ENCODE measurements around the gene NKG7.
"Not testable (repeated sequence)": the region's sequence is repeated elsewhere in the genome, so short reads cannot be mapped to it uniquely, and the experiment has no call there.

NKG7 gene, protein sequence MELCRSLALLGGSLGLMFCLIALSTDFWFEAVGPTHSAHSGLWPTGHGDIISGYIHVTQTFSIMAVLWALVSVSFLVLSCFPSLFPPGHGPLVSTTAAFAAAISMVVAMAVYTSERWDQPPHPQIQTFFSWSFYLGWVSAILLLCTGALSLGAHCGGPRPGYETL

DNA sequence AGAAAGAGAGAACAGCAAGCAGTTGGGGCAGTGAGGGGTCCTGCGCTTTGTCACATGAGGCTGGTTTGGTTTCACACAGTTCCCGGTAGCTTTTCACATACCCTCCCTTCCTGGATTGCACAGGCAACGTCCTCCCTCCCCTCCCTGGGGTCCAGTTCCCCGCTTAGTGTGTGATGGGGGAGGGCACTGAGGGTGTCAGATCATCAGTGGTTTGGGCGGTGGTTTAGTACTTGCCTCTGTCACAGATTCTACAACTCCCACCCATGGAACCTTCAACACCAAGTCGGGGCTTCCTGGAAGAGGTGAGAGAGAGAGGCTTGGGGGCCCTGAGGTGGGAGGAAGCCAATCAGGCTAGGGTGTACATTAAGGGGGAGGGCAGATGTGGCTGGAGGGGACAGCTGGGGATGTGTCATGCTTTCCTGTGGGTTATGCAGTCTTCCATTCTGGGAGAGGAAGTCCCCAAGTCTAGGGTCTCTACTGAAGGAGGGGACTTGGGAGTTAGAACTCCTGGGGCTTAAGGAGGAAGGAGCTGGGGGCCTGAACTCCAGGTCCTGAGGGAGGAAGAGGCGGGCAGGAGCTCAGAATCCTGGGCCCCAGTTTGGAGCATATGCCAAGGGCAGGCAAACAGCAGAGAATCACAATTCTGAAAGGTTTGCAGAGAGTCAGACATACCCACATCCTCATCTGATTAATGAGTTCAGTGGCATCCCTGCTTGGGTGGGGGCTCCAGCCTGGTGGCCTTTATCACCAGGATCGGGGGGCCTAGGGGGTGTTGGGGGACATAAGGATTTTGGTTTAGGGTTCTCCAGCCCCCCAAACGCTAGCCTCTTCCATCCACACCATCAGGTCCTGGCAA, at the start of gene NKG7:
TSS of gene NKG7 (minus strand) at position 6 of the 856 bp plus-strand sequence. CDS start 119 bp downstream, outside the sequence.
- no peak for DNase-seq

DNA sequence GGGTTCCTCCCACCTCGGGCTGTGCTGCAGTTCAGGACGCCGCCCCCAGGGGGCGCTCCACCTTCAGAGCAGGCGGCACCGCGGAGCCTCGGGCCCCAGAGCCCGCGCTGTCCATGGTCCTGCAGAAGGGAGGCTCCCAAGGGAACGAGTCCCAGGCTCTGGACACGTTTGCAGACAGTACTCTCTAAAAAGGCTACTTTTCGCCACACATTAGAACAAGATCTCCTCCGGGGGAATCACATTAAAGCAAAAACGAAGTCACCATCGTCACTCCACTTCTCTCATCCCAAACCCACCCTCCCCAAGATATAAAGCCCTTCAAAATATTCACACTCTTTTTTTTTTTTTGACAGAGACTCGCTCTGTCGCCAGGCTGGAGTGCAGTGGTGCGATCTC, 49.6 kb upstream of the NKG7 start:
- DNase-seq: no peak

- no peak for DNase-seq
Observed at GRCh38 chr19:51421229-51422052, 49.0 kb upstream of the NKG7 start.

- not testable (repeated sequence) for DNase-seq
Observed at GRCh38 chr19:51420511-51420910, 48.1 kb upstream of the NKG7 start.

DNA sequence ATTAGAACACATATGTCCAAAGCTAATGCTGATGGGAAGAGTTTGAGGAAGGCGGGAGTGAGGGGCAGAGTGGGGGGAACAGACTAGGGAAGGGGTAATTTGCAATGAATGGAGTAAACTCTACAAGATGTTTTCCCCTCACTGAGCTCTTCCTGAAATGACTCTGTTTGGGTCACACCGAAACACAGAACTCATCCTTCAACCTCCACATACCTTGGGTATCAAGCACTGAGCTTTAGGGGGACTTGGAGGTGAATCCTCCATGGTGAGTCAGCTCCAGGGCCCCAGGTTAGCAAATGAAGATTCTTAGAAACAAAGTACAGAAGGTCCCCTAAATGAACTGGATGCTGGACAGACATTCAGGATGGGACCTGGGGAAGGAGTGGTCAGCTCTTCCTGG, 46.3 kb upstream of the NKG7 start:
- no peak for DNase-seq

DNA sequence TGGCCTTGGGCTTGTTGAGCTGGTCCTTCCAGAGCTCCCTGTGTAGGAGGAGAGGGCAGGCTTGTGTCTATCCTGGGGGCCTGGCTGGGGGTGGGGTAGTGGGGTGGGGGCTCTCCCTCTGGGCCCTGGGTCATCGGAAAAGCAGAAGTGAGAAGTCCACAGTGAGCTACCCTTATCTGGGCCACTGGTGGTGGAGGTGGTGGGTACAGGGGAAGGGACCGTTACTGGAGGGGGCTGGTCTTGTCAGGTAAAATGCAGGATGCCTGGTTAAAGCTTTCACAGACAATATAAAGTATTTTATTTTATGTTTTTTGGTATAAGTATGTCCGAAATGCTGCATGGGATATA, 45.3 kb upstream of the NKG7 start:
- DNase-seq: no peak

DNA sequence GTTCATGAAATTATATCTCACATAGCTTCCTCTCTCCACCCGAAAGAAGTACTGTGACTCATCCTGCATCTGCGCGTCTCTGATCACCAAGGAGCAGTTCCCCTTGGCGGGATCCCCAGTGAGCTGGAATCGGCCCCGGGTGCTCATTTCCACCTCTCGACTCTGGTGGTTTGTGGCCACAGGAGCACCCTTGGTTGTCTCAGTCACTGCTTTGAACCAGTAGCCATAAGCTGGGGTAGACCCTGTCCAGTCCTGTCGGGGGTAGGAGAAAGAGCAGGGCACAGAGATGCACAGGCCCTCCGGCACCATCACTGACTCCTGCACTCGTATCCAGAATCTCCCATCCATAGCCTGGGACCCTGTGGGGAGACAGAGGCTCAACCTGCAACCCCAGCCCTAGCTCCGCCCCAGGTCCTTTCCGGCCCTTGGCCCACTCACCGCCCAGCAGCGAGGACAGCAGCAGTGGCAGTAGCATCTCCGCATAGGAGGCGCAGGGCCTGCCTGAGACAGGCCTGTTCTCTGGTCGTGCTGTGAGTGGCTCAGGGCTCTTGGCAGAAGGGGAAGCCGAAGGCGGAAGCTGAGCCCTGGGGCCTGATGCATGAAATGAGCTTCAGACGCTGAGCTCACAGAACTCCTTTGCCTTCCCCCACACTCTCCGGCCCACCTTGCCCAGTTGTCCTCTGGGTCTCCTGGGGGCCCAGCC, 44.8 kb upstream of the NKG7 start, which contains the start of gene SIGLEC10:
TSS of gene SIGLEC10 (minus strand) at position 536 of the 703 bp plus-strand sequence. CDS start at position 475, 61 bp downstream.
- no peak for DNase-seq

DNA sequence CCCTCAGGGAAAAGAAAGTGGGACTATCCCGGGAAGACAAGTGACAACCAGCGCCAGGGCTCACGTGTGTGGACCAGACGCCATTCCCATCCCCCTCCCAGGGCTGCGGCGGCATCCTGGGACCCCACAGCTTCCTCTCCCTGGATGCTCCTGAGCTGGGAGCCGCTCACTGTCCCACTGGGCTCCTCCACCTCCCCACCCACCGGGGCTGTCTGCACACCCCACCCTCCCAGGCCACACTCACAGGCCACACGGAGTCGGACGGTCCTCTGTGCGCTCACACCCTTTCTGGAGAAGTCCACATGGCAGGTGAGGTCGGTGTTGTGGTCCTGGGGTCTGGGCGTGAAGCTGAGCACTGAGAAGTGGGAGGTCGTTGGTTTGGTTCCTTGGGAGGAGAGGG, 44.0 kb upstream of the NKG7 start:
- not testable (repeated sequence) for DNase-seq

DNA sequence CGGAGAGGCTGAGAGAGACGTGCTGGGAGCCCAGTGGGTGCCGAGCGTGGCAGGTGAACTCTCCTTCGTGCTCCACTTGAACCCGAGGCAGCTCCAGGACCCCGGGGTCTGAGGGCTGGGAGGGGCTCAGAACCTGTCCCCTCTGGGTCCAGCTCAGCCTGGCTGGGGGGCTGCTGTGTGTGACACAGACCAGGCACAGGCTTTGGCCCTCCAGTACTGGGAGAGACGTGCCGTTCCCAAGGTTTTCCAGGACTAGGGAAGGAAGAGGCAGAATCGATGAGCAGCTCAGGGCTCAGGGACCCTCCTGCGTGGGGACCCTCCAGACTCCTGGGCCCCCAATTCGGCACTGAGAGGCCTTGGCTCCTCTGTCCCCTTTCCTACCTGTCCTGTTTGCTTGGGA, 42.7 kb upstream of the NKG7 start:
- no peak for DNase-seq

DNA sequence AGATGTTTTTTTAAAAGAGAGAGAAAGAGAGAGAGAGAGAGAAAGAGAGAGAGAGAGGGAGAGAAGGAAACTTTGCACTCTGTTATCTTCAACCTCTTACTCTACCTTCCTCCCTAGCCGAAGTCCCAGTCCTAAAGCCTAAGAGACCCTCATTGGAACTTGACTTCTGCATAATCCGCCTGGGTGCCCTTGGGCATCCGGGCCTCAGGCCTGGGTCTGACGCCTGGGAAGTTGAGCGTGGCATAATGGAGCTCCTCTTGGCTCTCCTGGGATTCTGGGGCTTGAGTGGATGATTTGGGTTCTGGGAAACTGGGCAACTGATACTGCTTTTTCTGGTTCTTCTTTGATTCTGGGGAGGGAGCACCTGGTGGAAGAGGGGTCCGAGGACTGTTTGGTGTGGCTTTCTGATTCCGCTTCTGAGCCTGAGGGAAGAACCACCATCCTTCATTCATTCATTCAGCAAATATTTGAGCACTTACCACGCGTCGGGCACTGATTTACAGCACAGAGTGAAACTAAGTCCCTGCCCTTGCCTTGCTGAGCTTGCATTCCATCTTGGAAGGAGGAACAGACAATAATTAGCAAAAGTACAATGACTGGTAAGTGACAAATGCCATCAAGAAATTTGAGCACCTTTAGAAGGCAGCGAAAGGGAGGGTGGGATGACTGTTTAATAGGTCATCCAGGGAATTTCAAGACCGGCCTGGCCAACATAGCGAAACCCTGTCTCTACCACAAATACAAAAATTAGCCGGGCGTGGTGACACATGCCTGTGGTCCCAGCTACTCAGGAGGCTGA, 38.7 kb upstream of the NKG7 start:
- DNase-seq: no peak

- DNase-seq: no peak
Observed at GRCh38 chr19:51407511-51408131, 35.2 kb upstream of the NKG7 start.

DNA sequence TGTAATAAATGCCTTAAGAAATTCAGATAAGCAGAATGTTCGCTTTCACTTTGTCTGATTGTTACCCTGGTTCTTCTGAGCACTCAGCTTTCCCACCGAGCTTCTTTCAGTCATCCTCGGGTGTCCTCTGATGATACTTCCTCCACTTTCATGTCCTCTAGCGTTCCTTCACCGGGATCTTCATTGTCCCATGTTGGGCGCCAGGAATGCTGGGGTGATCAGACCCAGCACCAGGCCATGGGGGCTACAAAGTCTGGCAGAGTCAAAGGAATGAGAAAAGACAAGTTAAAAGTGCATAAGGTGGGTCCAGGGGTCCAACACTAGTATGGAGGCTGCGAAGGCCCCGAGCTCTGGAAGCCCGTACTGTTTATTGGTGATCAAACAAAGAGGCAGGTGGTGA, 29.7 kb upstream of the NKG7 start:
- no peak for DNase-seq

DNA sequence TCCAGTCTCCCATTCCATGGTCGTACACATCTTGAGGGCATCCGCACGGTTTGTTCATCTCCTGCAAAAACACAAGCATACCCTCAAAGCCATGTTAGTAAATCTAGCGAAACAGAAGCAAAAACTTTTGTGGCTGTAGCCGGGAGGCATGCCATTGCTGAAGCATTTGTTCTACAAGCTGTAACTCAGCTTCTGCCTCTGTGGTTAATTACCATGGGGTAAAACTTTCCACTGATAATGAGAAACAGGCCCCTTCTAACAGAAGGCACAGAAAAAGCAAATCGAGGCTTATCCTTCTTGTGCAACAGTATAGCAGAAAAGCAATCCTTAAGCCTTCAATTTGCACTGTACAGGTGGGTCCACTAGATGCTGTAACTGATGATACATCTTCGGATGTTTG, 27.5 kb upstream of the NKG7 start:
- not testable (repeated sequence) for DNase-seq

- DNase-seq: no peak
Observed at GRCh38 chr19:51399231-51399630, 26.8 kb upstream of the NKG7 start.

DNA sequence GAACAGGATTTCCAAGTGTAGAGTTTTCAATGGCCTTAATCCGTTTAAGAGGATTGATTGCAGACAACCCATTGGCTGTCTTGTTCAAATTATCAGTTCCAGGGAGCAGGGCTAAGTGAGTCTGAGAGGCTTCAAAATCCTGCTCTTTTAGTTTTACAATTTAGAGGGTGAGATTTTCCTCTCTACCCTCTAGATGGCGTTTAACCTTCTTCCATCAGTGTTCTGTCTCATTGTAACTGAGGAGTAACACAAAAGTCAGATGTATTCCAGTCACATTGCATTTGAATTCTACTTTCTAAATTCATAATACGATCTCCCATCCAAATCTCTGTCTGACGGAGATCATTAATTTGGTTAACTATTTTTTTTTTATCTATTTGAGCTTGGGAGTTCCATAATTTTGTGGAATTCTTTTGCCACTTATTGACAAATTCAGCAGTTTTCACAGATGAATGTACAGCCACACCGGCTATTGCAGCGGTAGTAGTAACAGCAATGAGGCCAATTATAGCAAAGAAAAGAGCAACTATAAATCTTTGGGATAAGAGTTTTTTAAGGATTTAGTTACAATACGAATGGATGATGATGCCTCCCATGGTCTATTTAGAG, 25.7 kb upstream of the NKG7 start:
- DNase-seq: no peak

DNA sequence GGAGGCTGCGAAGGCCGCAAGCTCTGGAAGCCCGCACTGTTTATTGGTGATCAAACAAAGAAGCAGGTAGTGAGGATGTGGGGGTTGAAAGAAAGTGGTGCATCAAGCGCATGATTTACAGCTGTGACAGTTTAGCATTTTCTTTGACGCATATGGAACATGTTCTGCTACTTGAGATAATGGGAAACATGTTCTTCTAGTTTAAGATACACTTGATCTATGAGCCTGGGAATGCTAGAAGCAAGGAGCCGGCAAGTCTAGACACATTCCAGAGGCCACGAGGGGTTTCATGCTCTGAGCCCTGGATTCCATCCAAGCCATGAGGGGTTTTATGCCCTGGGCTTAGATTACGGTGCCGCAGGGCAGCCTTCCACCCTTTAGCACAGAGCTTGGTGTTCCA, 25.0 kb upstream of the NKG7 start:
- DNase-seq: not testable (repeated sequence)

DNA sequence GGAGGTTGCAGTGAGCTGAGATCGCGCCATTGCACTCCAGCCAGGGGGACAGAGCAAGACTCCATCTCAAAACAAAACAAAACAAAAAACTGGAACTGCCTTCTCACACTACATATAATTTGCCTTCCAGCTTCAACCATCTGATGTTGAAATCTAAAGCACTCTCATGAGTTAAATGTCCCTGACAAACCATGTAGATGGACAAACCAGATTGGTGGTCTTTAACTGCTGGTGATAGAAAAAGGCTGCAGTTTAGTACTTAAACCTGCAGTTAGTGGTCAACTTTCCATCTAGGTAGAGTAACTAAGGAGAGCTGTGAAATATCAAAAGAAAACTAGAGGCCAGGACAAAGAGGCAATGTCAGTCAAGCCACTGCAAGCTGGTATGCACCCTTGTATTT, 23.7 kb upstream of the NKG7 start:
- DNase-seq: no peak

DNA sequence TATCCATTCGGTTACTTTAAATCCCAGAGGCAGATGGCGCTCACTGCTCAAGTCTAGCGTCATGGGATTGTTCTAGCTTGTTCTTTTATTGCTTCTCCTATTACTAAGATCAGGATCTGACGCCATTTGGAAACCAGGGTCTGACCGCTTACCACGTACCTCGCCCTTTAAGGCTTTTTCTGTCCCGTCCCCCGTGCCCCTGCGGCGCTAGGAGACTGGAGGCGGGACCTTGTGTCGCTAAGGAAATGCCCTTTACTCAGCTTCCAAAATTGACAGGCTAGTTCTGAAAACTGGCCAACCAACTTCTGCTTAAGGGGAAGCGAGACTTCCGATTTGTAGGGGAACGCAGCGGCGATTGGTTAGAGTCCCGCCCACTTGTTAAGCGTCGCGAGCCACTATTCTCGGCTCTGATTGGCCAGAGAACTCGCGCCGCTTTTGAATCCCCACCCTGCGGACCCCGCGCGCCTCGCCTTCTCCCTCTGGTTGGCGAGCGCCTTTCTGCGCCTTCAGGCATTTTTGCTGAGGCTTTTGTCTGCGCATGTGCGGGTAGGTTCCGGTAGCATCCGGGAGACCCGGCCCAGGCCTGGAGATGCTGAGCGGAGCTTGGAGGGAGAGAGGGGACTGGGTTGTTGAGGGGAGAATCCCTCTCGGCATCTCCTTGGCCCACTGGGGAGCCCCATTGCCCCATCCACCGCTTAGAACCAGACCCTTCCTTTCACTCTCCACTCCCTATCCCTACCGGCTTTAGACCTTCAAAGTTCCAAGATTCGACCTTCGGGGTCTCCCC, 21.8 kb upstream of the NKG7 start:
- peak; percentile 53 for DNase-seq

DNA sequence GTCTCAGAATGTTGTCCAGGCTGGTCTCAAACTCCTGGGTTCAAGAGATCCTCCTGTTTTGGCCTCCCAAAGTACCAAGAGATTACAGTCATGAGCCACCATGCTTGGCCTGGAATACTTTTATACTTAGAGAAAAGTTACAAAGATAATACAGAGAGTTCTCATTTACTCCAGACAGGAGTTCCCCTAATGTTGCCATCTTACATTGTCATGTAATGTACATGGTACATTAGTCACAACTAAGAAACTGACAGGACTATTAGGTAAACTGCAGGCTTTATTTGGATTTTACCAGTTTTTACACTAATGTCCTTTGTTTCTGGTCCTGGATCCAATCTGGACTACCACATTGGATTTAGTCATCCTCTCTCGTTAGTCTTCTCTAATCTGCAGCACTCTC, 20.2 kb upstream of the NKG7 start:
- no peak for DNase-seq

- no peak for DNase-seq
Observed at GRCh38 chr19:51391073-51391611, 18.7 kb upstream of the NKG7 start.

Measured in COR-L47 (cell line).